ENCODE results near the gene ABLIM2. TPM values are rescaled to one million over a fixed set of nuclear protein-coding genes. Genes with fewer than 3 reads are reported as not detected.

The ABLIM2 gene
- total and polyA plus RNA-seq, 2 experiments from 2014 or later, result 4.9 to 5.8 TPM

- Histone ChIP-seq H3K27ac (no peak overlapping the region), H3K27me3 (no peaks in the 10 kb centered on the region), H3K4me1 (ENCODE audit: low read depth) (peaks cover 21% of the 10 kb centered on the region), H3K9me3 (ENCODE audit: low read depth) (no peaks in the 10 kb centered on the region), H3K36me3 (no peaks in the 10 kb centered on the region), H3K4me3 (no peak overlapping the region)
- TF ChIP-seq, protein P1, sequence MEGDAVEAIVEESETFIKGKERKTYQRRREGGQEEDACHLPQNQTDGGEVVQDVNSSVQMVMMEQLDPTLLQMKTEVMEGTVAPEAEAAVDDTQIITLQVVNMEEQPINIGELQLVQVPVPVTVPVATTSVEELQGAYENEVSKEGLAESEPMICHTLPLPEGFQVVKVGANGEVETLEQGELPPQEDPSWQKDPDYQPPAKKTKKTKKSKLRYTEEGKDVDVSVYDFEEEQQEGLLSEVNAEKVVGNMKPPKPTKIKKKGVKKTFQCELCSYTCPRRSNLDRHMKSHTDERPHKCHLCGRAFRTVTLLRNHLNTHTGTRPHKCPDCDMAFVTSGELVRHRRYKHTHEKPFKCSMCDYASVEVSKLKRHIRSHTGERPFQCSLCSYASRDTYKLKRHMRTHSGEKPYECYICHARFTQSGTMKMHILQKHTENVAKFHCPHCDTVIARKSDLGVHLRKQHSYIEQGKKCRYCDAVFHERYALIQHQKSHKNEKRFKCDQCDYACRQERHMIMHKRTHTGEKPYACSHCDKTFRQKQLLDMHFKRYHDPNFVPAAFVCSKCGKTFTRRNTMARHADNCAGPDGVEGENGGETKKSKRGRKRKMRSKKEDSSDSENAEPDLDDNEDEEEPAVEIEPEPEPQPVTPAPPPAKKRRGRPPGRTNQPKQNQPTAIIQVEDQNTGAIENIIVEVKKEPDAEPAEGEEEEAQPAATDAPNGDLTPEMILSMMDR (IDR thresholded peaks at IDR 0.05; ENCODE audit: low read depth, low read length), result no peak
- peak in 1 of 2 donors; percentile 92 for DNase-seq (ENCODE audit: low read depth in 1 of 2, low spot score in 1 of 2)
Measured at GRCh38 chr4:7964890-7965662, 193.5 kb downstream of the ABLIM2 start.

DNA sequence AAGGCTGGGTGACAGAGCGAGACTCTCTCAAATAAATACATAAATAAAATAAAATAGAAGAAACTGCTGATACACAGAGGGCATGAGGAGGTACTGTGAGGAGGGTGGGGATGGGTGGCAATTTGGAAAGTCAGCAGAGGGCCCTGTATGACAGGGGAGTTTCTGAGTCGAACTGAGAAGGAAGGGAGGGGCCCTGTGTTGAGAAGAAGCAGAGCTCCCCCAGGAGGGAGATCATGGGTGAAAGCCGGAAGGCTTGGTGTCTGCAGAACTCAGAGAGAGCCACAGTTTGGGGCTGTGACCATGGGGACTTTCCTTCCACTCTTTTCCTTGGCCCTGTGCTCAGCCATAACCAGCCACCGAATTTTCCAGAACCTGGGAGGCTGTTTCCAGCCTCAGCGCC lies 194.2 kb downstream of the ABLIM2 start:
- no peaks in the 10 kb centered on the region for H3K27me3 ChIP-seq
- H3K9me3 ChIP-seq (ENCODE audit: low read depth), result no peaks in the 10 kb centered on the region
- TF ChIP-seq, protein P1 (IDR thresholded peaks at IDR 0.05; ENCODE audit: low read depth, low read length), result no peak
- H3K4me1 ChIP-seq (ENCODE audit: low read depth), result peaks cover 15% of the 10 kb centered on the region
- DNase-seq (ENCODE audit: low read depth in 1 of 2, low spot score in 1 of 2), result no peak
- H3K36me3 ChIP-seq, result no peaks in the 10 kb centered on the region
- H3K27ac ChIP-seq, result no peak overlapping the region
- H3K4me3 ChIP-seq, result no peak overlapping the region

GRCh38 chr4:7963691-7964090 lies 194.9 kb downstream of the ABLIM2 start:
- no peak overlapping the region for H3K27ac ChIP-seq
- no peaks in the 10 kb centered on the region for H3K9me3 ChIP-seq (ENCODE audit: low read depth)
- H3K27me3 ChIP-seq, result no peaks in the 10 kb centered on the region
- H3K4me1 ChIP-seq (ENCODE audit: low read depth), result peaks cover 10% of the 10 kb centered on the region
- DNase-seq (ENCODE audit: low read depth in 1 of 2, low spot score in 1 of 2), result no peak
- H3K4me3 ChIP-seq, result no peak overlapping the region
- TF ChIP-seq, protein P1 (IDR thresholded peaks at IDR 0.05; ENCODE audit: low read depth, low read length), result no peak
- H3K36me3 ChIP-seq, result no peaks in the 10 kb centered on the region

GRCh38 chr4:7962609-7963508 lies 195.8 kb downstream of the ABLIM2 start:
- Histone ChIP-seq H3K9me3 (ENCODE audit: low read depth) (no peaks in the 10 kb centered on the region), H3K4me3 (no peak overlapping the region), H3K27ac (no peak overlapping the region), H3K27me3 (no peaks in the 10 kb centered on the region), H3K36me3 (no peaks in the 10 kb centered on the region), H3K4me1 (ENCODE audit: low read depth) (peaks cover 10% of the 10 kb centered on the region)
- DNase-seq (ENCODE audit: low read depth in 1 of 2, low spot score in 1 of 2), result no peak
- TF ChIP-seq, protein P1 (IDR thresholded peaks at IDR 0.05; ENCODE audit: low read depth, low read length), result no peak

DNA sequence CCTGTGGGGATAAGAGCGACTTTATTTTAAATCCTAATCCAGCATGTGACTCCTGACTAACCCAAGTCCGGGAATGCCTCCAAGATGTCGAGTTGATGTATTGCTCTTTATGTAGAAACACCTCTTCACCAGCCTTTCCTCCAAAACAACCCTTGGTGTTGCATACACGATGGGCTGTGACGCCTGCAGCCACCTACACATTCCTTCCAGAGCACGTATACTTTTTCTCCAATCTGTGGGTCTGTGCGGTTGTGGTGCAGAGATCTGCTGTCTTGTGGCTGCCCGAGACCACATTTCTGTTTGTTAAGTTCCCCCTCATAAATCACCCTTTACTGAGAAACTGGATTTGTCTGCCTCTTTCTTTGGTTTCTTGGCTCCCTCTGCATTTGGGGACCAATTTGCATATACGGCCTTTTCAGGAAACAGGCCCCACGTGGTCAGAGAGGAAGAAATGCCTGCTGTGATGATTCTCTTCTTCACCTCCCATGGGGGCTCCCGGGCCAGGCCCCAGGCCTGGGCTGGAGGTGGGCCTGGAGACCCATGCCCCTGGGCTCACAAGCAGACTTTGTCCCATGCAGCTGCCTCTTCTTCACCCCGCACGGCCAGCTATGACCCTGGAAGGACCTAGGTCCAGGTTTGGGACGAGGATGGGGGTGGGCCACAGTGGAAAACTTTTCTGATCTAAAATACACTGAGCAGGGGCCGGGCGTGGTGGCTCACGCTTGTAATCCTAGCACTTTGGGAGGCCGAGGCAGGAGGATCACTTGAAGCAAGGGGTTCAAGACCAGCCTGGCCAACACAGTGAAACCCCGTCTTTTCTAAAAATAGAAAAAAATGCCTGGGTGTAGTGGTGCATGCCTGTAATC lies 197.6 kb downstream of the ABLIM2 start:
- Histone ChIP-seq H3K27ac (no peak overlapping the region), H3K36me3 (no peaks in the 10 kb centered on the region), H3K27me3 (no peaks in the 10 kb centered on the region), H3K9me3 (ENCODE audit: low read depth) (no peaks in the 10 kb centered on the region), H3K4me3 (no peak overlapping the region), H3K4me1 (ENCODE audit: low read depth) (peaks cover 16% of the 10 kb centered on the region)
- DNase-seq (ENCODE audit: low read depth in 1 of 2, low spot score in 1 of 2), result peak; percentile 42 to 99
- TF ChIP-seq, protein P1 (IDR thresholded peaks at IDR 0.05; ENCODE audit: low read depth, low read length), result no peak

All from cardiac muscle cell (in vitro differentiated cells and primary cell).